B cell (primary cell): Measurements from ENCODE around the gene MAGOHB. TPM values are rescaled to one million over a fixed set of nuclear protein-coding genes. Genes with fewer than 3 reads are reported as not detected.

ENCODE experiments used
- ATAC-seq: fragments of 200-7000 bp; cut with Tn5 transposase; one replicate; pipeline ENCODE4 v1.10.0; 2021; ENCODE audit warnings: low read depth, mild to moderate bottlenecking, moderate number of reproducible peaks, moderate library complexity
- CTCF ChIA-PET: fragments of 350-600 bp; sonication (Branson Sonifier 250); formaldehyde crosslinking; loops from one replicate; lab custom pipeline; 2021; ENCODE audit warnings: antibody characterized with exemption, inconsistent platforms; lab: Charles Lee
- POLR2A ChIA-PET: fragments of 350-600 bp; sonication (Branson Sonifier 250); formaldehyde crosslinking; loops from one replicate; lab custom pipeline; 2021; ENCODE audit warnings: antibody characterized with exemption; lab: Charles Lee
- DNase-seq: peaks from one replicate; pipeline ENCODE4 v3.0.0; 2013
- H2AFZ ChIP-seq: 2 replicates; pipeline ENCODE4 v1.6.1; 2012; ENCODE audit warnings: mild to moderate bottlenecking, low read depth, low read length; ENCODE audit not compliant: insufficient read depth, poor library complexity, severe bottlenecking
- H3K27ac ChIP-seq, 2 donors: 1 replicate in 1 of 2; 2 replicates in 1 of 2; pipeline ENCODE4 v1.5.1; 2012 to 2013; ENCODE audit warnings: low read length in 2 of 2, mild to moderate bottlenecking in 2 of 2, moderate library complexity in 1 of 2
- H3K27me3 ChIP-seq, 4 experiments: fragments of 200-600 bp in 1 of 4; sonication (generic) in 1 of 4; replicated peaks in 1 of 4; 1 replicate in 2 of 4; 2 replicates in 2 of 4; pipeline versions ENCODE4 v1.6.1 to v1.7.0; 2013 to 2016; ENCODE audit warnings: low read length in 3 of 4, mild to moderate bottlenecking in 2 of 4, mixed read lengths in 1 of 4, moderate library complexity in 1 of 4; ENCODE audit not compliant: insufficient read depth in 4 of 4, control insufficient read depth in 3 of 4; ENCODE audit errors: control extremely low read depth in 1 of 4
- H3K36me3 ChIP-seq, 2 experiments: replicated peaks in 1 of 2; 1 replicate in 1 of 2; 2 replicates in 1 of 2; pipeline versions ENCODE4 v1.6.1 to v1.7.1; 2013; ENCODE audit warnings: low read length in 1 of 2; ENCODE audit not compliant: insufficient read depth in 2 of 2, control insufficient read depth in 1 of 2; ENCODE audit errors: control extremely low read depth in 1 of 2, extremely low read depth in 1 of 2
- H3K4me1 ChIP-seq, 2 donors: fragments of 200-600 bp in 1 of 2; sonication (generic) in 1 of 2; 1 replicate in 1 of 2; 2 replicates in 1 of 2; pipeline versions ENCODE4 v1.5.1 to v1.6.1; 2013 to 2017; ENCODE audit warnings: low read length in 2 of 2; ENCODE audit not compliant: control insufficient read depth in 2 of 2, insufficient read depth in 2 of 2
- H3K4me2 ChIP-seq: replicated peaks from 2 replicates; pipeline ENCODE3; 2012; ENCODE audit warnings: mild to moderate bottlenecking, low read depth, low read length; ENCODE audit not compliant: poor library complexity, severe bottlenecking
- H3K4me3 ChIP-seq, 5 experiments: fragments of 200-600 bp in 1 of 5; sonication (generic) in 1 of 5; 1 replicate in 3 of 5; 2 replicates in 2 of 5; pipeline versions ENCODE4 v1.5.1 to v1.7.0; 2011 to 2016; ENCODE audit warnings: low read length in 4 of 5, mild to moderate bottlenecking in 4 of 5, low read depth in 2 of 5, control low read depth in 1 of 5, moderate library complexity in 1 of 5; ENCODE audit not compliant: insufficient read depth in 1 of 5; ENCODE audit errors: control extremely low read depth in 1 of 5, extremely low read depth in 1 of 5
- H3K79me2 ChIP-seq: fragments of 200-600 bp; sonication (generic); one replicate; pipeline ENCODE4 v1.6.0; 2016; ENCODE audit warnings: low read length; ENCODE audit not compliant: control insufficient read depth, insufficient read depth
- H3K9ac ChIP-seq: fragments of 200-600 bp; sonication (generic); 2 replicates; pipeline ENCODE4 v1.6.1; 2017; ENCODE audit warnings: mild to moderate bottlenecking, low read length, moderate library complexity
- H3K9me3 ChIP-seq, 3 donors: one replicate each; pipeline versions ENCODE4 v1.6.1 to v1.7.1; 2013; ENCODE audit warnings: low read length in 2 of 3; ENCODE audit not compliant: control insufficient read depth in 2 of 3, insufficient read depth in 1 of 3; ENCODE audit errors: control extremely low read depth in 1 of 3
- H4K20me1 ChIP-seq: 2 replicates; pipeline ENCODE4 v1.6.0; 2012; ENCODE audit warnings: mild to moderate bottlenecking, low read length; ENCODE audit not compliant: insufficient read depth, control insufficient read depth, poor library complexity, severe bottlenecking
- H3K27ac Mint-ChIP-seq: one replicate; pipeline ENCODE4 v1.8.0; 2021; ENCODE audit warnings: mixed read lengths
- H3K27me3 Mint-ChIP-seq: one replicate; pipeline ENCODE4 v1.8.0; 2021; ENCODE audit warnings: mixed read lengths
- H3K4me1 Mint-ChIP-seq: one replicate; pipeline ENCODE4 v1.8.0; 2021; ENCODE audit warnings: mixed read lengths
- H3K4me3 Mint-ChIP-seq: one replicate; pipeline ENCODE4 v1.8.0; 2021; ENCODE audit warnings: mixed read lengths
- H3K9me3 Mint-ChIP-seq: one replicate; pipeline ENCODE4 v1.8.0; 2022; ENCODE audit warnings: mixed read lengths; ENCODE audit not compliant: insufficient read depth
- EZH2 ChIP-seq: IDR thresholded peaks from 2 replicates; pipeline ENCODE4 v1.6.1; 2012; ENCODE audit warnings: borderline replicate concordance, low read depth, mild to moderate bottlenecking, moderate library complexity, low read length; ENCODE audit not compliant: insufficient read depth, poor library complexity, severe bottlenecking
- WGBS: methylation state at CpG from one replicate; pipeline ENCODE4 v1.1.5; 2013; ENCODE audit warnings: missing lambda C conversion rate; ENCODE audit not compliant: insufficient coverage; 5-methylcytosine and 5-hydroxymethylcytosine counted together
- intact Hi-C: fragments of 100-400 bp; cut with micrococcal nuclease; formaldehyde crosslinking; loops from one replicate; pipeline ENCODE4 v1.10.0; 2022
- polyA plus RNA-seq: library from polyadenylated mRNA; depleted of rRNA; stranded (reverse); fragments of >200 nt; gene quantifications from 2 replicates; pipeline ENCODE4 v1.2.3, GENCODE V29; 2012
- total RNA-seq, 2 donors: library from RNA; stranded (reverse); fragments of 120-200 nt in 1 of 2; gene quantifications; 1 replicate in 1 of 2; 2 replicates in 1 of 2; pipeline versions ENCODE4 v1.2.3 to v1.2.4, GENCODE V29; 2013 to 2022
- TF ChIP-seq, protein P1 (sequence below): fragments of 200-600 bp; IDR thresholded peaks from one replicate; pipeline ENCODE4 v1.8.0; 2022; ENCODE audit warnings: antibody characterized with exemption, mild to moderate bottlenecking

The MAGOHB gene
- total and polyA plus RNA-seq, 2 donors (not counting 1 experiment from before 2014, with no cell fraction given), result 8.1 to 19.1 TPM

DNA sequence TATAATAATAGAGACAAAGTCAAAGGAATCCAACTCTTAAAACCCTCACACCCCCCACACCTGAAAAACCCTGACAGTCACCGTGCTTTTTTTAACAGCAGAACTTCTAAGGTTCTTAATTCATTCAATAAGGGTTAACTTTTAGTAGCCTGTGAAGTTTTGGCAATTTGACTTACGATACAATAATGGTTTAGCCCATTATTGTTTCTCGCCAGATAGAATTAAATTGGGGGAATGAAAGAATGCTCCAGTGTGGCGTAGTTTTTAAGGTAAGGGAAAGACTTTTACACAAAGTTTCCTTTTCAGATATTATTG, 604 bp upstream of the MAGOHB start:
- H3K79me2 ChIP-seq, result peaks cover 18% of the 10 kb centered on the region
- intact Hi-C loops, result loop anchor here (5.0 kb wide), 3 partner anchors 58 to 747 kb away; partner anchors contain the start of genes CLEC2B and STYK1
- no peak for DNase-seq
- peak overlapping the region; percentile 81 for H3K4me2 ChIP-seq
- TF ChIP-seq EZH2, result no peak
- TF ChIP-seq, protein P1, sequence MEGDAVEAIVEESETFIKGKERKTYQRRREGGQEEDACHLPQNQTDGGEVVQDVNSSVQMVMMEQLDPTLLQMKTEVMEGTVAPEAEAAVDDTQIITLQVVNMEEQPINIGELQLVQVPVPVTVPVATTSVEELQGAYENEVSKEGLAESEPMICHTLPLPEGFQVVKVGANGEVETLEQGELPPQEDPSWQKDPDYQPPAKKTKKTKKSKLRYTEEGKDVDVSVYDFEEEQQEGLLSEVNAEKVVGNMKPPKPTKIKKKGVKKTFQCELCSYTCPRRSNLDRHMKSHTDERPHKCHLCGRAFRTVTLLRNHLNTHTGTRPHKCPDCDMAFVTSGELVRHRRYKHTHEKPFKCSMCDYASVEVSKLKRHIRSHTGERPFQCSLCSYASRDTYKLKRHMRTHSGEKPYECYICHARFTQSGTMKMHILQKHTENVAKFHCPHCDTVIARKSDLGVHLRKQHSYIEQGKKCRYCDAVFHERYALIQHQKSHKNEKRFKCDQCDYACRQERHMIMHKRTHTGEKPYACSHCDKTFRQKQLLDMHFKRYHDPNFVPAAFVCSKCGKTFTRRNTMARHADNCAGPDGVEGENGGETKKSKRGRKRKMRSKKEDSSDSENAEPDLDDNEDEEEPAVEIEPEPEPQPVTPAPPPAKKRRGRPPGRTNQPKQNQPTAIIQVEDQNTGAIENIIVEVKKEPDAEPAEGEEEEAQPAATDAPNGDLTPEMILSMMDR, result no peak
- H3K4me1 Mint-ChIP-seq, result peaks cover 23% of the 10 kb centered on the region
- peaks cover 0 to 10% of the 10 kb centered on the region in 2 experiments for H3K36me3 ChIP-seq
- no peaks in the 10 kb centered on the region for H3K27me3 ChIP-seq
- no peaks in the 10 kb centered on the region for H4K20me1 ChIP-seq
- H3K9me3 ChIP-seq, result no peaks in the 10 kb centered on the region
- no peak for ATAC-seq
- peaks cover 13% of the 10 kb centered on the region for H3K27me3 Mint-ChIP-seq
- peak overlapping the region; percentile 97 for H3K9ac ChIP-seq
- peak overlapping the region; percentile 85 to 96 for H3K27ac ChIP-seq
- peak overlapping the region; percentile 92 for H2AFZ ChIP-seq
- peak overlapping the region; percentile 100 for H3K27ac Mint-ChIP-seq
- H3K9me3 Mint-ChIP-seq, result no peaks in the 10 kb centered on the region
- peaks cover 11 to 19% of the 10 kb centered on the region in 2 donors for H3K4me1 ChIP-seq
- no CpG with 5 or more reads among the region's 4 CpGs for WGBS
- H3K4me3 Mint-ChIP-seq, result peak overlapping the region; percentile 99
- ChIA-PET POLR2A (interaction anchor here (1.1 to 1.3 kb wide), 2 partner anchors 247 to 248 kb away, joined by 3 read pairs; no protein-coding TSS in a partner anchor), CTCF (interaction anchor here (0.9 to 1.2 kb wide), 3 partner anchors 11 to 52 kb away, joined by 3 to 5 read pairs (median 3); no protein-coding TSS in a partner anchor)
- peak overlapping the region; percentile 71 to 99 (median 88) for H3K4me3 ChIP-seq

DNA sequence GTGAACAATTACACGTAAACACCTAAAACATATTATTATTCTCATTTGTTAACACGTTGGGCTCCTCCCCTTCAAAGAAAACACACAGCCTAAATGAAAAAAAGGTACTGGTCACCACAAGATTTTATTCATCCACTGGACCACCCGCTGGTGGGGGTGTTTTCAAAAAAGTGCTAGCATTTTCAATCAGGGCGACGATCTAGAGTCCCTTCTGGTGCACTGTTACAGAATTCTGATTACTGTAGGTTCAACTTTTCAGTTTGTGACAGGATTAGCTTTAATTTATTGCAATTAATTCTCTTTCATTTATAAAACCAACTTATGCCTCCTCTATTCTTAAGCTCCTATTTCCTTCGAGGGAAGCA, 443 bp downstream of the MAGOHB start:
- Histone ChIP-seq H3K9me3 (no peaks in the 10 kb centered on the region), H3K4me1 (peaks cover 11 to 19% of the 10 kb centered on the region in 2 donors), H3K4me3 (peak overlapping the region; percentile 71 to 99 (median 88)), H3K36me3 (peaks cover 0 to 18% of the 10 kb centered on the region in 2 experiments), H3K27me3 (no peaks in the 10 kb centered on the region), H3K79me2 (peaks cover 18% of the 10 kb centered on the region), H3K4me2 (peak overlapping the region; percentile 81), H2AFZ (peak overlapping the region; percentile 92), H3K27ac (peak overlapping the region; percentile 85 to 96), H4K20me1 (no peaks in the 10 kb centered on the region), H3K9ac (peak overlapping the region; percentile 97)
- H3K27me3 Mint-ChIP-seq, result peaks cover 7% of the 10 kb centered on the region
- H3K4me3 Mint-ChIP-seq, result peak overlapping the region; percentile 99
- 0% methylated on average over 2 of the region's 6 CpGs for WGBS
- TF ChIP-seq EZH2, result no peak
- TF ChIP-seq, protein P1, result no peak
- ChIA-PET CTCF (interaction anchor here (1.0 kb wide), 1 partner anchor 12 kb away, joined by 3 read pairs; no protein-coding TSS in a partner anchor), POLR2A (interaction anchor here (0.6 to 1.3 kb wide), 3 partner anchors 246 to 1918 kb away, joined by 3 to 9 read pairs (median 3); no protein-coding TSS in a partner anchor)
- peaks cover 23% of the 10 kb centered on the region for H3K4me1 Mint-ChIP-seq
- peak overlapping the region; percentile 100 for H3K27ac Mint-ChIP-seq
- intact Hi-C loops, result loop anchor here (1.0 to 5.0 kb wide), 8 partner anchors 59 to 1744 kb away; partner anchors contain the start of genes BORCS5, CLEC2B, GABARAPL1 and SMIM10L1
- peak; percentile 2 for ATAC-seq
- H3K9me3 Mint-ChIP-seq, result no peaks in the 10 kb centered on the region
- DNase-seq, result no peak
